GM18519 (cell line): ENCODE data around the gene SMIM1.

Experiments
- ATAC-seq: cut with Tn5 transposase; IDR thresholded peaks from one replicate; pipeline ENCODE4 v1.9.1; 2021; ENCODE audit warnings: mild to moderate bottlenecking, moderate library complexity; ENCODE audit not compliant: unreplicated experiment, low FRiP score

Gene SMIM1

DNA sequence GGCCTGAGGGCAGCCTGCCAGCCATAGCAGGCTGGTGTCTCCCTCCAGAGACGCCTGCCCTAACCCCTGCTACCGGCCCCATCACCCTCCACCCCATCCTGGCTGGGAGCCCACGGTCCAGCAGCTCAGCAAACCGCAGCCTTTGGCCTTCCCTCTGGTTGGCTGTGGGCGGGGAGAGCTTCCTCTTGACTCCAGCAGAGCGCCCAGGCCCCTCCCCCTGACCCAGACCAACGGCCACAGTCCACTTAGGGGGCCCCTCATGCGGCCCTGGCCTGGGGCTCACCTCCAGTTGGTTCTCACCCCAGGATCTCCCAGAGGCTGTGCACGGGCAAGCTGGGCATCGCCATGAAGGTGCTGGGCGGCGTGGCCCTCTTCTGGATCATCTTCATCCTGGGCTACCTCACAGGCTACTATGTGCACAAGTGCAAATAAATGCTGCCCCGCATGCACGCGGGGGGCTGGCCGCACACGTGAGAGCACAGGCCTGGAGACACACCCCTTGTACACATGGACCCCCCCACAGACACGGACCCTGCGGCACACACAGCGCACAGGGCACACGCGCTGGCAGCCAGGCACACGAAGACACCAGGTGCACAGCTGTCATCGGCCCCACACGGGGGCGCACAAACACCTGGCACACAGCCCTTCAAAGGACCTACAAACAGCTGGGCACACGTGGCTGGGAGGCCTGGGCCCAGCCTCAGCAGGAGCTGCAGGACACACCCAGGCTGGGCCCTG lies 3.1 kb downstream of the SMIM1 start:
- no peak for ATAC-seq

DNA sequence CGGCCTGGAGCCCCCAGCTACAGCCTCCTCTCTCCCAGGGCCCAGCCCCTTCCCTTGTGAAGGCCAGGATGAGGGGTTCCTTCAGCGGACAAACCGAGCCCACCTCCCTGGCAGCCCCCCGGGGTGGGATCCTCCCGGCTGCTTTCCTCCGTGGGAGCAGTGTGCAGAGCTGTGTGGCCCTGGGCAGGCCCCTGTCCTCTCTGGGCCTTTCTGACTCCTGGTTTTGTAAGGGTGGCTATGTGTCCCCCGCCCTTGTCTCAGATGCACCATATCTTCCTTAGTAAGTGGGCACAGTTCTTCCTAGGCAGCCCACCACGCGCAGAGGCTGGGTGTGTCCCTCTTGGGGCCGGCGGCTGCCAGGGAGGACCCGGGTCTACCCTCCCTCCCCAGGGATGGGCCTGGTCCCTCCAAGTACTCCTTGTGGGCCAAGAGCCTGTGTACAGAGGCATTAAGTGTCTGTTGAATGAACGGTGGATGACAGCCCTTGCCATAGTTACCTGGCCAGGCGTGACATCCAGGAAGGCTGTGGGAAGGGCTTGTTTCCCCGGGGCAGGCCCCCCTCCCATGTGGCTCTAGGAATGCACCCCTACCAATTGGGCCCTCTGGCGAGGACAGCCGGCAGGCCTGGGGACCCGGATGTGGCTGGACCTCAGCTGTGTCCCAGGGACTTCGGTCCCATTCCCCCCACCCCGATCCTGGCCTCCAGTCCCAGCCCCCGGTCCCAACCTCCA lies 3.8 kb downstream of the SMIM1 start:
- ATAC-seq, result no peak

DNA sequence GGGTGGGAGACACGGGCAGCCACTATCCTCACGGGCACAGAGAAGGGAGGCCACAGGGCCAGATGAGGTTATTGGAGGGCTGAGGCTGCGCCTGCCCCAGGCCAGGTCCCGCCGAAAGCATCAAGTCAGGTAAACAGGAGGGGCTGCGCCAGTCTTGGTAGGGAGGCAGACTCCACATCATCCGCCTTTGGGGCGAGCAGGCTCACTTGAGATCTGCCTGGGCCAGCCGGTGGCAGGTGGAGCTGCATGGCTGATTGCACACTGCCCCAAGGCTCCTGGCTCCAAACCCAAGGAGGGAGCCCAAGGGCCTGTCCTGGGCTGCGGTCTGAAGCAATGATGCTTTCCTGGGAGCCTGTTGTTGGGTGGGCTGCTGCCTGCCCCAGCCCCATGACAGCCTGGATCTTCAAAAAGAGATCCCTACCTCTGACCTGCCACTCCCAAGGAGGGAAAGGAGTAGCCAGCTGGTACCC lies 4.6 kb downstream of the SMIM1 start:
- no peak for ATAC-seq

DNA sequence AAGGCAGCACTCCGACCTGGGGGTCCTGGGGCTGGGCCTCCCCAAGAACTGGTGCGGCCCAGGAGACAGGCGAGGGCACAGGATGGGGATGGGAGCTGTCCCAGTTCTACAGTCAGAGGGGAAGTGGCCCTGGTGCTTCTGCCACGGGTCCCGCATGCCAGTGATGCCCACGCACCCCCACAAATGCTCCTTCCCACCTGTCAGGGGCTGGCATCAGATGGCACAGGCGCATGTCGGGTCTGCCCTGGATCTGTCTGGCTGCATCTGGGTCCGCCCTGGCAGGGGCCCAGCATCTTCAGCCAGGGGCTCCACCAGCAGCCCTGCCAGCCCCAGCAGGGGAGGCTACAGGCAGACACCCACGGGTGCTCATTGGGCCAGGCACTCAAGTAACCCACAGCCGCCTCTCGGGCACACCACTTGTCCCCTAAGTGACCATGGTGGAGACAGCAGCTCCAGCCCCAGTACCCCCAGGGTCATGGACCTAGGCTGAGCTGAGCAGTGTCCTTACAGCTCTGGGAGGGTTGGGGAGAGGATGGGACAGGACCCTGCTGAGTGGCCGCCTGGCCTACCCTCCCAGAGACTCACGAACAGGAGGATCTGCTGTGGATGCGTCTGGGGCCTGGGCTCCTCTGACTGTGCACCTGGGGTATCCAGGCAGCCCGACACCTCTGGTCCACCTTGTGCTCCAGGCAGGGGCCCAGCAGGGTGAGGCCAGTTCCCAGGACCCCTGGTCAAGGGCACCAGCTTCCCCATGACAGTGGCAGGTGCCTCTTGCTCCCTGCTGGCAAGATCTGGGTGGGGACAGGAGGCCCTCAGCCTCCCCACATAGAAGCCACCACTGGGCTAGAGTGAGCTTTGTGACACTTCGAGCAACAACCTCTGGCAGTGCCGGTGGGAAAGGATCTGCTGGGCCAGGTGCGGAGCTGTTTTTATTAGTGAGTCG lies 5.4 kb downstream of the SMIM1 start:
- ATAC-seq, result no peak

DNA sequence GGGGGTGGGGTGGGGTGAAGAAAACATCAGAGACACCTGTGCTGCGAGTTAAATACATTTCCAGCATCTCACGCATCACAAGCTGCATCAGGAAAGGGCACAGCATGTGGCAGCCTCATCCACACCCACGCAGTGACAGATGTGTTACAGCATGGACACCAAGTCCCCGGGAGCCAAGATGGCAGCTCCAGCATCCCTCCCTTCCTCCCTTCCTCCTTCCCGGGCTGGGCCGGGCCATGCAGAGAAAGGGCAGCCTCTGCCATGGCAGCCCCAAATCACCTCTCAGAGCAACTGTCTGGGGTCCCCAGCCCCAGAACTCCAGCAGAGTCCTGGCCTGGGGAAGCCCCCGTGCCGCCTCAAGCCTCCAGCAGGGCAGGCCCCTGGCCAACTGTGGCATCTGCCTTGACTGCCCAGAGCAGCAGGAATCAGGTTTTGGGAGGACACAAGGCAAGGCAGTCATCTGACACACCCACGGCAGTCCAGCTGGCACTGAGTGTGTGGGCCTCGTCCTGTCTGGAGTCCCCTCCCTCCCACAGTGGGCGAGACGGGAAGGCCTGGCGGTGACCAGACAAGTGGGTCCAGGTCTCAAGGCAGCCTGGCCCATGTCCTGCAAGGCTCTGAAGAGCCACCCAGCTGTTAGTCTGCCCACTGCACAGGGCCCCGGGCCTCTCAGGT lies 6.2 kb downstream of the SMIM1 start:
- ATAC-seq, result no peak

DNA sequence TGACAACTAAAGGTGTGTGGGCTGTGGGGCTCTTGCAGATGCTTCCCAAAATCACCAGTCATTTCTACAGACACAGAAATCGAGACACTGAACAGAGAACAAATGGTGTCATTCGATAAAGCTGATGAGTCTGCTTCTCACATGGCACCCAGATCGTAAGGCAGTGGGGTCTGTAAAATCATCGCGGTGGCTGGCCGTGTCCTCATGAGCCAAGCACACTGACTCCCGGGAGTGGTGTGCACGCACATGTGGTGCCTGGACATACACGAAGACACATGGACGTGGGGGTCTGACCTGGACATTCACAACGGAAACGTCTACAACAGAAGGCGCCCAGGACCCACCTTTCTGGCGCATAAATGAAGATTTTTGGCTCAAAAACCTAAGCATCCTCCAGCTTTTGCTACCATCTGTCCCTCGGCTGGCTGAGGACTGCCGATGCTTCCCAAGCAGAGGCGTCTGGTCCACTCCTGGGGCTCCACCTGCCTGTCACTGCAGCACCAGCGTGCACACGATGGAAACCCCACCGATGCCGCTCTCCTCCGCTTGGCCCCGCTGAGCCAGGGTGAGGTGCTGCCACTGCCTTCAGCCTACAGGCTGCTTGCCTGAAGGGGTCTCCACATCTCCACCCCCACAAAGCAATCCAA lies 6.8 kb downstream of the SMIM1 start:
- no peak for ATAC-seq

DNA sequence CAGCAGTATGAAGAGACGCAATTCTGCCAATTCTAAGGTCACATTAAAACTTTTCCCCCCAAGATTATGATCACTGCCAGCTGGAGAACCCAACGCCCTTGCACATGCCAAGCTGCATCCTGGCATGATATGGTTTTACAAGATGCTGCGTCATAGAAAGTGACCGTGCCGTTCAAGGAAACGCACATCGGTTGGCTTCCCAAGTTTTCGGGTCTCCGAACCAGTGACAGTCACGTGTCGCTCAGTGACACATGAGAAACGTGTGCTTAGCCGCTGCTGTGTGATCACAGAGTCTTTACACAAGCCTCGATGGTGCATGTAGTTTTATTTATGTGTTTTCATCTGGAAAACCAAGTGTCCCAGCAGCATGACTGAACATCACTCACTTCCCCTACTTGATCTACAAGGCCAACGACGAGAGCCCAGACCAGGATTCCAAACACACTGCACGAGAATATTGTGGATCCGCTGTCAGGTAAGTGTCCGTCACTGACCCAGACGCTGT lies 7.4 kb downstream of the SMIM1 start:
- no peak for ATAC-seq

DNA sequence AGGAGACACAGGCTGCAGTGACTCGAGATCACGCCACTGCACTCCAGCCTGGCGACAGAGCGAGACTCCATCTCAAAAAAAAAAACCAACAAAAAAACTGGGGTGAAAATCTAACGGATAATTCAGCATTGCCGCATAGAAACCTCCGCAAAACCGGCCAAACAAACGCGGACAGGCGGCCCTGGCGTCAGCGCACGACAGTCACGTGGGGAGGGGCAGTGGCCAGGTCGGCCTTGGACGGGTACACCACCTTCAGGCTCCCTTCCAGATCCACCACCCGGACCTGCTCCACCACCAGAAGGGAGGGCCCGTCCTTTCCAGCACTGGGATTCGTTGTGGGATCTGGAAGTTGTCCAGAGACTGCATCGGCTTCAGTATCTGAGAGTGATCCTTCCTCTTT lies 8.4 kb downstream of the SMIM1 start:
- no peak for ATAC-seq

DNA sequence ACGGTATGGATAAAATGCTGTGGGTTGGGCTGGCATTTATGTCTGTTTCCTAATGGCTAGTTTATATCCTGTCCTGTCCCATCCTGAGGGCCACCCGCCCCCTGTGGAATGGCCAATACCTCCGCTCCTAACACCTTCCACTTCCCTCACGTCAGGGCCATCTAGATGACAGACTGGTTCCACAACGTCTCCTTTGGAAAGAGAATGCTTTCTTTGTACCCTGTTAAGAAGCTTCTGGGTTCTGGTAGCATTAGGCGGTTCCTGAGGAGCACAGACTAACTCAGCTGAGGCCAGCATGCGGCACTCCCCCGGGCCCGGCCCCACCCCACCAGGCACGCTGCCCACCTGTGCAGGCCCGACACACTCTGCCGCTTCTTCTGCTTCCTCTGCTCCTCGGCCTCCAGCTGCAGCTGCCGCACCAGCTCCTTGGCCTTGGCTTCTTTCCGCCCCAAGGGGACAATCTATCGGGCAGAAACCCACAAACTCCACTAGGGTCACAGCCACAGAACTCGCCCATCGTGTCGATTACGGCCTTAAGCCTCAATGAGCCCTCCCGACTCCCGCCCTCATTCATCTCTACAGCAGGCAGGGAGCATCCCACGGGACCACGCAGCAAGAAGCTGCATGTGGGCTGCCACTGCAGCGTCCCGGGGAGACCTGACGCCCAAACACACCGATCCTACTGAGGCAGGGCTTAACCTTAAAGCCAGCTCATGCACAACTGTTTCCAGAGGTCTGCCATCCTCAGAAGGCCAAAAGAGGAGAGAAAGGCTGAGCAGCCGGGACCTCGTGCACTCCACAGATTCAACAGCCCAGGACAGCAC lies 11.3 kb downstream of the SMIM1 start:
- no peak for ATAC-seq

DNA sequence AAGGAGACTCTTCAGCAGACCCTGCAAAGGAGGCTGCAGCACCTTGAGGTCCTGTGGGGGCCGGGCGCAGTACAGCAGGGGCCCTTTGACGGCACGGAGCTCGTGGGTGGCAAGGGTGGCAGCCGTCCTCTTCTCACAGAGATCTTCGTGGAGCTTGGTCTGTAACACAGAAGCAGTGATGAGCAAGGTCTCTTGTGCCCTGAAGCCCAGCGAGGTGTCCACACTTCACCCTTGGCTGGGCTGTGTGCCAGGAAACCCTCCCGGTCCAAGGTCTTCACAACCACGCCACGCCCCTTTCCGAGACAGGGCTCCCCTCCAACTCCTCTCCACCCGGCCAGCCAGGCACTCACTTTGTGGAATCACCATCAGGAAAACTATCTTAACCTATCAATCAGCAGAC lies 12.5 kb downstream of the SMIM1 start:
- no peak for ATAC-seq

DNA sequence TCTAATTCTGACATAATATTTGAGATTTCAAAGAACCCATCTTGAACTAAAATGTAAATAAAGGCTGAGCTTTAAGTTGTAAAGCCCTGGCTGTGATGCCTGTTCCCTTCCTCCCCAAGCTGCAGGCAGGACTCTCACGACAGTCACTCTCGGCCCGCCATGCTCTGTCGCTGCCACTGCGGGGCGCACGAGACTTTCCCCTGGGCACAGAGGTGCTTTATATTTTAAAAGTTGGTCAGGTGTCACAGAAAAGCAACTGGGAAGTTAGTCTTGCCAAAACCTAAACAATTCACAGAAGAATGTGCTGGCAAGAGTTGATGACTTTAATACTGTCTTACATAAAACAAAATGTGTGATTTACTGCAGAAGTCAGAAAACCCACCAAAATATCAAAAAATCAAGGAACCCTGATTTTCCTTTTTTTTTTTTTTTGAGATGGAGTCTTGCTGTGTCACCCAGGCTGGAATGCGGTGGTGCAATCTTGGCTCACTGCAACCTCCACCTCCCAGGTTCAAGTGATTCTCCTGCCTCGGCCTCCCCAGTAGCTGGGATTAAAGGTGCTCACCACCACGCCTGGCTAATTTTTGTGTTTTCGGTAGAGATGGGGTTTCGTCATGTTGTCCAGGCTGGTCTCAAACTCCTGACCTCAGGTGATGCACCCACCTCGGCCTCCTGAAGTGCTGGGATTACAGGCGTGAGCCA lies 13.1 kb downstream of the SMIM1 start:
- no peak for ATAC-seq

DNA sequence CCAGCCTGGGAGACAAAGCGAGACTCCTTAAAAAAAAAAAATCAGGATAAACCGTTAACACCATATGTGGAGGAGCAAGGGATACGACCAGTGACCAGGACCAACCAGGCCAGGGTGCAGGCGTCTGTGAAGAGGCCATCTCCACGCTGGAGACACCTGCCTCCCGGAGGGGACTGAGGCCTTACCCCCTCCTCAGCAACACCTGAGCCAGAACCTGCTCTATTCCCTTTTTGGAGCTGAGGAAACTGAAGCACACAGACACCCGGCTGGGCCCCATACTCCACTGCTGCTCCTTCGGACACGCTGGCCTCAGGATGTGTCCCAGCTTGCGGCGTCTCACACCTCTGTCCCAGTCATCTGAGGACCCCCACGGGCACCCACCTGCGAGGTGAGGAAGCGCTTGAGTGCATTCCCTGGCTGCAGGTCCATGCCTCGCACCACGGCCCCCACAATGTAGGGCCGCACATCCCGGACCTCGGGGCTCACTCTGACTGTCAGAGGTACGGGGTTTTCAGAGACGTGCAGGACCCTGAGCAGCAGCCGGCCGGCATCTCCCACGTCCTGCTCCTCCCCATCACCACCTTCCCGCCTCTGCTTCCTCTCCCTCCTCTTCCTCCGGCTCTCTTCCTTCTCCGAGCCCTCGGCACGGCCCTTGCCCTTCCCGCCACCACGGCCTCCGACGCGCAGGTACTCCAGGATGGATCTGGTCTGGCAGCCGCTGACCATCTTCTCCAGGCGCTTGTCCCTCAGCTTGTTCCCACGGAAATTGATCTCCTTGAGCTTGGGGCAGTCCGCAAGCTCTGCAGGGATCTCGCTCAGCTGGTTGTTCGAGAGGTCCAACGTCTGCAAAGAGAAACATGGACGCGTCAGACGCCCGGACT lies 14.2 kb downstream of the SMIM1 start:
- ATAC-seq, result no peak

DNA sequence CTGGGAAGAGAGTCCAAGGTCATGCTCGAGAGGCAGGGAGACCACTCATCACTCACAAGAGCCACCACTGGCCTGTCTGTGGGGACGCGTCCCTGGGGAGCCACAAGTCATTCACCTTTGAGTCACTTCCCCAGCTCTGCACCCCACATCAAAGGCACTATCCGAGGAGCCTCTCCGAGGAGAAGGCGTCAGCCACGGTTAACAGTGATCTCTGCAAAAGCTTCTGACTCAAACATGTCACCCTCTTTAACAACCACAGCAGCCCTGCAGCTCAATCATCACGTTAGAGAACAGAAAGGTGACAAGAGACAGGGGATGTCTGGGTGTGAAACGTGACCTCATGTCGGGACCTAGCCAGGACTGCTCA lies 14.8 kb downstream of the SMIM1 start:
- ATAC-seq, result no peak

DNA sequence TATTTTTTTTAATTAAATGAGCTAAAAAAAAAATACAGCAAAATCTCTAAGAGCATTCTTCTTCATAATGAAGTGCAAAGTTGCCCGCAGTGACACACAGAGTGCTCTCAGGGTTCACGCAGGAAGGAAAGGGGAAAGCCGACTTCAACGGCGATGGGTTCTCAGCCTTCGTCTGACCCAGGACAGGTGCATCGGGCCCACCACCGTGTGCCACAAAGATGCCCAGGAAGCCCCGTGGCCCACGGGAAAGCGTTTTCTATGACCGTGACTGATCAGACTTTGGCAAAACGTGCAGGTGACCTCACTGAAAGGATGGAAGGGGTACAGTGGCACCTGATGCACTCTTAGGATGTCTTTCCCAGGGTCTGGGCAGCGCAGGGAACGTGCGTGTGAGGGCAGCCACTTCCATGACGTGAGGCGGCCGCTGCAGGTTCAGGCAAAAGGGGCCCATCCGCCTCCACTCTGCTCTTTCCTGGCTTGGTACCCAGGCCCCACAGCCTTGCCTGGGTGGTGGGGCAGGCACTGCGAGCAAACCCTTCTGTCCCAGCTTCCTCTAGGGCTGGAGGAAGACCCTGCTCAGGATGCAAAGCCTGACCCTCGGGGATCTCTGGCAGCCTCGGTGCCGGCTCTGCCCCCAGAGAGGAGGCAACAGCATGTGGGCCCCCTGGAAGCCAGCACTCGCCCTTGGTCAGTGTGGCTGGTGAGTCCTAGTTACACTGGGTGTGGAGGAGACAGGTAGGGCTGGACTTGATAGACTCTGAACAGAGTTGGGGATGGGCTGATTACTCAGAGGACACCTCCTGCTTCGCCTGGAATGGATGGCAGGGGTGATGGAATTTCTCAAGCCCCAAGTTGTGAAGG lies 15.4 kb downstream of the SMIM1 start:
- ATAC-seq, result no peak

DNA sequence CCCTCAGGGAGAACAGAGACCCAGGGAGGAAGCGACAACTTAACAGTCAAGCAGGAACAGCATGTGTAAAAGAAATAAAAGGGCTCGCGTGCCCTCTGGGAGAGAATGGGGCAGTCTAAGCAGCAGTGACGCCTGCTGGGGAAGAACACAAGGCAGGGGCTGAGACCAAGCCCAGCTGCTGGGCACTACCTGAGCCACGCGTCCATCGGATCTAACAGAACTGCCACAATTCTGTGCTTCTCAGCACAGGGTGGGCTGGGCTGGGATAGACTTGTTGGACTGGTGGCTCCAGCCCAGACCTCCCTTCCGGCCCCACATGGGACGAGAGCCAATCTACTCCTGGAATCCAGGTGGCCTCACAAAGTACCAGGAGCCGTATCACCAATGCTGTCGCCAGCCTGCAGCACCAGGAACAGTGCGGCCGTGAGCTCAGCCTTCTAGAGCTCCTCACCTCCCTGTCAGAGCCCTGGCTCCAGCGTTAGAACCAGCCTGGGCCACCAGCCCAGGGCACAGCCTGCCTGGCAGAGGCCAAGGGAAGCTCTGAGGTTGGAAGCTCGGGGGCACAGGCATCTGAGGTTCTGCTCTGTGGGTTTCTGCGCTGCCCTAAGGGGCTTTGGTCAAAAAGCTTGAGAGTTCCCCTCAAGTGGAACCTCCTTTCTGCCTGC lies 16.3 kb downstream of the SMIM1 start:
- ATAC-seq, result no peak
